GM19099 (cell line): ENCODE results near the gene C3orf49.

Experiments
- POLR2A ChIP-seq: IDR thresholded peaks from 3 replicates; pipeline ENCODE4 v1.6.1; 2011; ENCODE audit warnings: low read depth; ENCODE audit not compliant: insufficient read length; ENCODE audit errors: extremely low read depth

Gene C3orf49

DNA sequence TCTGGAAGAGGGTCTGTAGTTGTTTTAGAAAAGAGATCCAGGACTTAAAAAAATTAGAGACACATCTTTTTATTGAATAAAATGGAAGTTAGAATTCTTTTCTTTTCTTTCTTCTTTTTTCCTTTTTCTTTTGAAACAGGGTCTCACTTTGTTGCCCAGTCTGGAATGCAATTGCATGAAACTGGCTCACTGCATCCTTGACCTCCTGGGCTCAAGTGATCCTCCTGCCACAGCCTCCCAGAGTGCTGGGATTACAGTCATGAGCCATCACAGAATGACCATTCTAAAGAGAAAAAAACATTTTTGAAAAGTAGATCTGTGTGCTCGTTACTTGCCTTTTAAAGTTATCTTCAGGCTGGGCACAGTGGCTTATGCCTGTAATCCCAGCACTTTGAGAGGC lies 48.1 kb downstream of the C3orf49 start:
- no peak for TF ChIP-seq POLR2A

DNA sequence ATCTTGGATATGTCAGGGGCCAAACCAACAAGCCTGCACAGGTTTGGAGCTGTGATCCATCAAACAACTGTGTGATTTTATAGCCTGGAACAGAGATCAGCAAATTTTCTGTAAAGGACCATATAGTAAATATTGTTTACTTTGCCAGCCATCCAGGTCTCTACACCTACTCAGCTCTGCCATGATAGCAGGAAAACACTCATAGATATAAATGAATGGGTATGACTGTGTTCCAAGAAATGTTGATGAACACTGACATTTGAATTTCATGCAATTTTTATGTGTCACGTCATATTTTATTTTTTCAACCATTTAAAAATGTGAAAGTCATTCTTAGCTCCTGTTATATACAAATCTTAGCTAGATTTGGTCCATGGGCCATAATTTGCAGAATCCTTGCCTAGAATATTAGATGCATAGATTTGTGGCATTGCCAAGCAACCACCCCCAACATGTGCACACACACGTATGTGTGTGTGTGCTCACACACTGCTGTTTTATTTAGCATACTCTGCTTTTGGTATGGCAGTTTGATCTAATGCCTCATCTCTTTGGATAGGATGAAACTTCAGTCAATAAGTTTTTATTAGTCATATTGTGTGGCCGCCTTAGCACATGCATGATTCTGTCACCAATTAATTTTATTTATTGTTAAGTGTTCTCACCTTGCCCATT lies 51.0 kb downstream of the C3orf49 start:
- TF ChIP-seq POLR2A, result no peak

DNA sequence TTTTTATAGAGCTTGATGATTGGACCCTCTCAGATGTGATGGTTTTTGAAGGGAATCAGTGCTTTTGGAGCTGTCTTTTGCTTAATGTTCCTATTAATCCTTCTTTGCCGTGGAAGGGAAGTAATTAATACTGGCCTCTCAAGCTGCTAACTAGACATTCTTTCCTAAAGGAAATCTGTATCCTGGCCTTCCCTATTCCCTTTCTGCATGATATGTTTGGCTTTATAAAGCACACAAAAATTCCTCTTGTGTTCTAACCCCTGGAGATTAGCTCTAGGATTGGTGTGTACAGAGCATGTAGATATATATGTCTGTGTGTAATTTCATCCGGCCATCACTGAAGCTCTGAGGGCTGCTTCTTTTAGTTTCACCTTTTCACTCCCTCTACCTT lies 51.5 kb downstream of the C3orf49 start:
- TF ChIP-seq POLR2A, result no peak

DNA sequence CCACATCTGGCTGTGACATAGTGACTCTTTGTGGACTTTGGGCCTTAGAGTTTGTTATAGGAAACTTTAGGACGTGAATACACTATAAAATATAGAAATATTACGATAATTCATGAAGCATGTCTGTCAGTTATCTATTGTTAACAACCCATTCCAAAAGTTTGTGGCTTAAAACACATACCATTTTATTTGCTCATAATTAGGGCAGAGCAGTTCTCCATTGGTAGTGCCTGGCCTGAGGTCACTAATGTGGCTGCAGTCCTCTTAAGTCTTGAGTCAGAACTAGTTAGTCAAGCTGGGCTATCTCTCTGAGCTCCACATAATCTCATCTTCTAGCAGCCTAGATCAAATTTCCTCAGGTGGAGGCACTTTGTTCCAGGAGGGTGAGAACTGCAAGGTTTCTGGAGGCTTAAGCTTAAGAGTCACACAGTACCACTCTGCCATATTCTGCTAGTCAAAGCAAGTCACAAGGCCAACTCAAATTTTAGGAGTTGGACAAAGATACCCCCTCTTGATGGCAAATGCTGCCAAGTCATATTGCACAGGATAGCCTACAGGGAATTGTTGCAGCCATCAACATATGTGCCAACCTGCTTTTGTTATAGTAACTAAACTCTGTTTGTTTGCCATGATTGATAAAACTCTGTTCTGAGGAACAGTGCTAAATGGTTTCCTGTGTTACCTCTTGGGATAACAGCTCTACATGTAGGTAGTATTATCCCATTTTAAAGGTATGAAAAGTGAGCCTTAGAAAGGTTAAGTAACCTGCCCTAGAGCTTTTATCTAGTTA lies 53.2 kb downstream of the C3orf49 start:
- TF ChIP-seq POLR2A, result no peak

DNA sequence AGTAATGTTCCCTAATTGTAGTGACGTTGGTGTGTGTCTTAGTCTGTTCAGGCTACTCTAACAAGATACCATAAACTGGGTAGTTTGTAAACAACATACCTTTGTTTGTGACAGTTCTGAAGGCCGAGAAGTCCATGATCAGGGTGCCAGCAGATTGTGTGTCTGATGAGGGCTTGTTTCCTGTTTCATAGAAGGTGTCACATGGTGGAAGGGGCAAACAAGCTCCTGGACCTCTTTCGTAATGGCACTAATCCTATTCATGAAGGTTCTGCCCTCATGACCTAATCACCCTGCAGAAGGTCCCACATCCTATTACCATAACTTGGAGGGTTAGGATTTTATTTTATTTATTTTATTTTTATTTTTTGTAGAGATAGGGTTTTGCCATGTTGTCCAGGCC lies 55.7 kb downstream of the C3orf49 start:
- no peak for TF ChIP-seq POLR2A

DNA sequence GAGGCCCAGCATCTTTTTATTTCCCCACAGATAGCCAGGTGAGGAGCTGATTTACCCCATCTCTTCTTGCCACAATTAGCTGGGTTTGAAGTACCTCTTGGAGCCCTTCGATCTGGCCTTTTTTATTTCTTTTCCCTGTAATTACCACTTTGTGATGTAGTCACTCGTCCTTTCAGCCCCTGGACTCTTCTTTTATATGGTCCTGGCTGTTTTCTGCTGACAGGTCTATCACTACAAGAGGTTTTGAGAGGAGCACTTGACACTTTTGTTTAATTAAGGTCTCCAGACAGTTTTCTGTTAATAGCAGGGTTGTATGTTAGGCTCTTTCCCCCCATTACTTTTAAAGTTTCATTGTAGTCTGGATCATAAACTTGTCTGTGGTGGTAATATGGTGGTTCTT lies 56.4 kb downstream of the C3orf49 start:
- no peak for TF ChIP-seq POLR2A

DNA sequence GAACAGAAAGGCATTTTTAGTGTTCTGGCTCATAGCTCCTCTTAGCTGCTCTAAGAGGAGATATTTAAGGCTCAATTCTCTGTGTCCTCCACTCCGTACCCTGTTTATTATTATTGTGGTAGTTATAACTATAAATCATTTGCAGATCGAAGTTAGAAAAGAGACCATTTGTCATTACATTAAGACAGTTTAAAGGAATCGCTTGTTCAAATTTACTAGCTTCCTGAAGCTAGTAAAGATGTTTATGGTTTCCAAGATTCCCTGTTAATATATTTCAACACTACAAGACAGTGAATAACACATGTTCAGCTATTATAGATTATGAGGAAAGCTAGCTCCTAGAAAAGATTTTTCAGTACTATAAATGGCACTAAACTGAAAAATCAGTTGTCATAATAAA lies 57.2 kb downstream of the C3orf49 start:
- TF ChIP-seq POLR2A, result no peak

DNA sequence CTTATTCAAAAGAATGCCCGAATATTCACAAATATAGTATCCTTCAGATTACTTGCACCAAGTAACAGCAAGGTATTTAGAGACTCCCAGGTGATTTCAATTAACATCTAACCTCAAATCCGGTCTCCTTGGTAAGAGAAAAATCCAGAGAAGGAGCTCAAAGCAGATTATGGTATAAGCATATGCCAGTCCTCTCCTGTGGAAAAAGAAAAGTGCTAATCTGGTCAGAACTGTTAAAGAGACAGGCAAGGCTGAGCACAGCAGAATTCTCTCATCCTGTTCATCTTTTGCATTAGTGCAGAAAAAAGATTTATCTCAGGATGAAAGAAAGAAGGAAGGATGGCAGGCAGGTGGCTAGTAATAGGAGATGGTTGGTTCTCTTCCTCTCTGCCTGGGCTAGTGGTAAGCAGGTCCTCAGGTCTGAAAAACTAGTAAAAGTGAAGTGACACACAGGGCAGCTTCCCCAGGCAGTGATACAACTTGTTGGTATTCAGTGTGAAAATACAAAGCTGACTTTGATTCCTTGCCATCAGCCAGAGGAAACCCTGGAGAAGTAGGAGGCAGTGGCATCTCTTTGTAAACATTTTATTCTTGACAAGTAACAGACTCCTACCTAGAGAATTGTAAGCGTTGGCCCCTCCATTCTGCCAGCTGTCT lies 58.8 kb downstream of the C3orf49 start:
- no peak for TF ChIP-seq POLR2A

DNA sequence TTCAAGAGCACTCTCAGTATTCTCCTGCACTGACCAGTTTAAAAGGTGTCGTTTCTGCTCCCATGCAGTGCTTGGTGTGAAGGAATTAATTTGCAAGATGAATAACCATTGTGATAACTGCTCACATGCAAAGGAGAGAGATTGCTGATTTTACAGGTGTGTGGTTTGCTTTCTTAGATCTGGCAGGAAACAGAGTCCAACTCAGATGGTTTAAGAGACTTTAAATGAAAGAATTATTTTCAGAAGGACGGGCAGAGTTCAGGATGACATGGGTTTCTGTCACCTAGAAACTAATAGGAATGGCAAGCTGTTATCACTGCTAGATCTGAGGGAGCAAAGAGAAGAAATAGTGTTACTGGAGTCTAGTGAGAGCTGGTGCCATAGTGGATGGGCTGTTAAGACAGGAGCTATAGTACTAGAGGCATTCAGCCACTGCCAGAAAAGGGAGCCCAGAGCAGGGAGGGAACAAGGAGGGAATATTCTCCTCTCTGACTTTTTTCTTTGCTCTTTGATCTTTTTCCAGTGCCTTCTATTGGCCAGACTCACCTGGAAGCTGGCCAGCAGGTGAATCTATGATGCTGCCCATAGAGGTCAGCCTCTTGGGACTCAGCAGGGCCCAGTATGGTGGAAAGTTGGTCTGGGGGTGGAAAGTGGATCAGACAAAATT lies 59.4 kb downstream of the C3orf49 start:
- no peak for TF ChIP-seq POLR2A

DNA sequence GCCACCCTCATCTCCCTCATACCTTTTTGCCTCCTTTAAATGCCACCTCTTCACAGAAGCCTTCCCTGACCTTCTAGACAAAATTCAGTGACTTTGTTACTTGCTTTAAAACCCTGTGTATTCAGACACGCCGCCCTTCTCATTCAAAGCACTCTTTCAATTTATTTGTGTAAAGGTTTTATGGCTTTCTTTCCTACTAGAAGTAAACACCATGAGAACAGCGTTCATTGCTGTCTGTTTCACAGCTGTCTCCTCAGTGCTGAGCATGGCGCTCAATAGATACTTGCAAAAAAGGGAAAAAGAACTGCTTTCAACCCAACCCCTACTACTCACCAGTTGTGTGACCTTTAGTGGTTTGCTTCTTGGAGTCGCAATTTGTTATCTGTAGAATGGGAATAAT lies 61.6 kb downstream of the C3orf49 start:
- no peak for TF ChIP-seq POLR2A

DNA sequence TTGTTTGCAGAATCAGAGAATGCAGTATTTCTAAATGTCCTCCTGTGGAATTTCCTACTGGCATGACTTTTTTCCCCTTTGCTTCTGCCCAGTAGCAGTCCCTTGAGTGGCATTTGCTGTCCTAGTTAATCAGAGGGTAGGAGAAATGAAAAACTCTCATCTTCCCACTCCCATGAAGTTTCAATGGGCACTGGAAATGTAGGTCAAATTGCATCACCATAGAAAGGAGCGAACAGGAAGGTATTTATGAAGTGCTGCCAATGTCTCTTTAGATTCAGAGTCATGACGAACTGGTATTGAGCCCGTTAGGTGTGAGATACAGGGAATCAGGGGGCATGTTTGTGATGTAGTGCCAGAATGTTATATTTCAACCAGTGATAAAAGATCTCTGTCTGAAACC lies 67.8 kb downstream of the C3orf49 start:
- no peak for TF ChIP-seq POLR2A

DNA sequence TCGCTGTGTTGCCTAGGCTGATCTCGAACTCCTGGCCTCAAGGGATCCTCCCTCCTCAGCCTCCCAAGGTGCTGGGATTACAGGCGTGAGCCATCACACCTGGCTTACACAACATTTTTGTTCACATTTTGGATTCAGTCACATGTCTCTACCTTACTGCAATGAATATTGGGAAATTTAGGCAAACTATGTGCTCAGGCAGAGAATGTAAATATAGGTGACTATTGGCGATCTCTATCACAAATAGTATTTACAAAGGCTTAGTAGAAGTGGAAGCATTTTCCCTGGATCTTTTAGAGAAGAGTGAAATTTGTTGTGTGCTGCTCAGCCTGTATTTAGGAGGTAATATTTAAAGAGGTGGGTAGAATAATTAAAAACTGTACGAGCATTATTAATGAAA lies 72.4 kb downstream of the C3orf49 start:
- TF ChIP-seq POLR2A, result no peak

DNA sequence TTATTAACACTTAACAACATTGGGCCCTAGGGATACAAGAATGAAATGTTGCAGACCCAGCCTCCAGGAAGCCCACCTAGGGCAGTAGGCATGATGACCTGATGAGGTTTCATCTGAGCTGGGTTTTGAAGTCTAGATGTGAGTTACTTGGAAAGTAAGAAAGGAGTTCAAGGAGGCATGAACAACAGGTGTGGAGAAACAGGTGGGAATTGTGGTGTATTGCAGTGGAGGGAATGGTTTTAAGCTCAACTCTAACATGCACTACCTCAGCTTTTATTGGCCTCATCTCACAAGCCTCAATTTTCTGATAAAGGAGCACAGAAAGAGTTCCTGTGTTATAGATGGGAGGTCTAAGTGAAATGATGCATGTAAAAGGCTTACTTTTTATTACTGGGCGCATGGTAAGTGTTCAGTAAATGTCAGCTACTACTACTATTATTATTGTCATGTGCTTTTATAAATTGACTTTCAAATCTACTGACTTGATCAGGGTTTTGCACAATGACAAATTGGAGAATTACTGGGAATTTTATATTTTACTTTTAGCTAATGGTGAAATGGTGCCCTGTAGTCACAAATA lies 73.8 kb downstream of the C3orf49 start:
- TF ChIP-seq POLR2A, result no peak

DNA sequence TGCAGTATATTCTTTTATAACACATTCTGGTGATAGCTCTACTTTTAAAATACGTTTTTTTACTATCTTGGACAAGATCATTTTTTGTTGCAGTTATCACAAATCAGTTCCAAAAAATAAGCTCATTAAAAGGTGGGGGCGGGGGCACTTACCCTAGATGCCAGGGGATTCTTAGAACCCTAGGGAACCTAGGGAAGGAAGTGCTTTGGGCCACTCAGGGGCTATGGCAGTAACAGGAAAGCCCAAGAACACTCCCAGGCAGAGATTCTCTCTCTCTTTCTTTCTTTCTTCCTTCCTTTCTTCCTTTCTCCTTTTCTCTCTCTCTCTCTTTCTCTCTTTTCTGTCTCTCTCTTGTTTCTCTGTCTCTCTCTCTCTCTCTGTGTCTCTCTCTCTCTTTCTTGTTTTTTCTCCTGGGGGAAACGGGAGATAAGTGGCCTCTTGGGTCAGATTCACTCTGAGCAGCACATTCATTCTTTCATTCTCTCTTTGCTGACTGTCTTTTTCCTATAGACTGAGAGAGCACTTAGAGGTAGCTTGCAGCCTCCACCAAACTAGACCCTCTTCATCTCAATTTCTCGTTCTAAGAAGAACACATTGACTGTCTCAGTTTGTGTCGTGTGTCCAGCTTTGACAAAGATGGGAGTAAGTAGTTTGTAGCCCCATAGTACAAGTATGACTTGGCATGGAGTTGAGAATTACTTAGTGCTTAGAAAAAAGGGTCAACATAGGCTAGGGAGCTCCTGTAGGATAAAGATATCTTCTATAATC lies 76.5 kb downstream of the C3orf49 start:
- no peak for TF ChIP-seq POLR2A
